ENCODE measurements around the gene NCAN. TPM values are rescaled to one million over a fixed set of nuclear protein-coding genes. Genes with fewer than 3 reads are reported as not detected.

NCAN gene
- total and polyA plus RNA-seq, 4 donors = 0.06 TPM; not detected in 3

GRCh38 chr19:19223060-19223459, 11.3 kb downstream of the NCAN start:
- 90% methylated on average over 5 of the region's 5 CpGs for WGBS
- no peak for TF ChIP-seq HNF4A (conservative IDR thresholded peaks at IDR 0.05)
- TF ChIP-seq JUND (IDR thresholded peaks at IDR 0.05) = no peak
- TF ChIP-seq TAF1 (conservative IDR thresholded peaks at IDR 0.05) = no peak
- TF ChIP-seq MAX (IDR thresholded peaks at IDR 0.05) = no peak
- TF ChIP-seq EGR1 (IDR thresholded peaks at IDR 0.05; ENCODE audit: low read depth in 2 of 2) = no peak
- no peak for TF ChIP-seq NR2F2 (IDR thresholded peaks at IDR 0.05)
- no peak for TF ChIP-seq REST (IDR thresholded peaks at IDR 0.05)
- no peak for TF ChIP-seq GABPA (IDR thresholded peaks at IDR 0.05 in 1 of 2, conservative IDR thresholded peaks at IDR 0.05 in 1 of 2)
- no peak for TF ChIP-seq SP1 (IDR thresholded peaks at IDR 0.05)
- TF ChIP-seq RXRA (IDR thresholded peaks at IDR 0.05) = no peak
- no peak for TF ChIP-seq FOXA2 (IDR thresholded peaks at IDR 0.05)
- no peak for TF ChIP-seq ZBTB33 (IDR thresholded peaks at IDR 0.05)
- TF ChIP-seq YY1 (IDR thresholded peaks at IDR 0.05) = no peak
- TF ChIP-seq ATF3 (IDR thresholded peaks at IDR 0.05) = no peak
- TF ChIP-seq CTCF (IDR thresholded peaks at IDR 0.05; ENCODE audit: low read depth, low read length, missing input control) = no peak
- no peak for TF ChIP-seq FOXA1 (IDR thresholded peaks at IDR 0.05)
- TF ChIP-seq HNF4G (IDR thresholded peaks at IDR 0.05) = no peak
- TF ChIP-seq RAD21 (IDR thresholded peaks at IDR 0.05) = no peak
- H3K27me3 ChIP-seq (ENCODE audit: control insufficient read depth in 4 of 4, insufficient read depth in 4 of 4, low read length in 3 of 4) = peaks cover 0 to 5% (median 0%) of the 10 kb centered on the region in 4 donors

More at GRCh38 chr19:19223060-19223459, 11.3 kb downstream of the NCAN start:
- Histone ChIP-seq H3K36me3 (ENCODE audit: control insufficient read depth in 4 of 4, insufficient read depth in 3 of 4, low read depth in 1 of 4, low read length in 3 of 4) (no peaks in the 10 kb centered on the region), H3K9me3 (ENCODE audit: control insufficient read depth in 4 of 4, low read length in 3 of 4) (no peaks in the 10 kb centered on the region), H3K4me1 (ENCODE audit: control insufficient read depth in 4 of 4, insufficient read depth in 4 of 4, low read length in 3 of 4) (peaks cover 0 to 14% (median 8%) of the 10 kb centered on the region in 4 donors), H3K4me3 (ENCODE audit: low read depth in 1 of 3, low read length in 3 of 3) (no peak overlapping the region), H3K9ac (ENCODE audit: low read depth in 1 of 2, low read length in 2 of 2) (no peak overlapping the region), H3K27ac (ENCODE audit: low read depth in 1 of 2, low read length in 2 of 2) (no peak overlapping the region)
- no peak for DNase-seq (ENCODE audit: low spot score)

All from liver (tissue), 9 donors.